GM19468 (cell line): ENCODE data around the gene GDPD5.
A peak's percentile ranks its signal among the peaks of the same experiment; 100 is the strongest.

Experiments used
- ATAC-seq: cut with Tn5 transposase; IDR thresholded peaks from one replicate; pipeline ENCODE4 v1.9.1; 2021; ENCODE audit warnings: mild to moderate bottlenecking, moderate library complexity, moderate number of reproducible peaks; ENCODE audit not compliant: unreplicated experiment; ENCODE audit errors: extremely low read depth

Gene GDPD5

GRCh38 chr11:75518204-75518549 is 7.6 kb downstream of the GDPD5 start:
- ATAC-seq = no peak

GRCh38 chr11:75516886-75517285 is 8.9 kb downstream of the GDPD5 start:
- no peak for ATAC-seq

- ATAC-seq = no peak
These were observed 9.6 kb downstream of the GDPD5 start for GRCh38 chr11:75516140-75516539.

- no peak for ATAC-seq
These were observed 11.1 kb downstream of the GDPD5 start for GRCh38 chr11:75514596-75514995.

GRCh38 chr11:75513250-75513649 is 12.5 kb downstream of the GDPD5 start:
- no peak for ATAC-seq

- no peak for ATAC-seq
These were observed 15.1 kb downstream of the GDPD5 start for GRCh38 chr11:75510723-75511019.

- no peak for ATAC-seq
These were observed 15.6 kb downstream of the GDPD5 start for GRCh38 chr11:75510004-75510722.

- ATAC-seq = no peak
These were observed 16.6 kb downstream of the GDPD5 start for GRCh38 chr11:75509020-75509720.

- ATAC-seq = peak; percentile 38
These were observed 17.6 kb downstream of the GDPD5 start for GRCh38 chr11:75508051-75508561.

- ATAC-seq = no peak
These were observed 18.2 kb downstream of the GDPD5 start for GRCh38 chr11:75507571-75507970.

- no peak for ATAC-seq
These were observed 18.9 kb downstream of the GDPD5 start for GRCh38 chr11:75506827-75507226.

- no peak for ATAC-seq
These were observed 19.6 kb downstream of the GDPD5 start for GRCh38 chr11:75505916-75506692.

- no peak for ATAC-seq
These were observed 21.2 kb downstream of the GDPD5 start for GRCh38 chr11:75504501-75504900.

- ATAC-seq = no peak
These were observed 22.1 kb downstream of the GDPD5 start for GRCh38 chr11:75503531-75504099.

GRCh38 chr11:75502138-75502537 is 23.6 kb downstream of the GDPD5 start:
- no peak for ATAC-seq

- ATAC-seq = no peak
These were observed 25.0 kb downstream of the GDPD5 start for GRCh38 chr11:75500742-75501141.

GRCh38 chr11:75499423-75500190 is 26.1 kb downstream of the GDPD5 start:
- no peak for ATAC-seq

GRCh38 chr11:75498556-75499255 is 27.0 kb downstream of the GDPD5 start:
- ATAC-seq = no peak

- no peak for ATAC-seq
These were observed 27.8 kb downstream of the GDPD5 start for GRCh38 chr11:75497788-75498409.
